Measurements from ENCODE around the gene OBSCN.

Gene OBSCN

DNA sequence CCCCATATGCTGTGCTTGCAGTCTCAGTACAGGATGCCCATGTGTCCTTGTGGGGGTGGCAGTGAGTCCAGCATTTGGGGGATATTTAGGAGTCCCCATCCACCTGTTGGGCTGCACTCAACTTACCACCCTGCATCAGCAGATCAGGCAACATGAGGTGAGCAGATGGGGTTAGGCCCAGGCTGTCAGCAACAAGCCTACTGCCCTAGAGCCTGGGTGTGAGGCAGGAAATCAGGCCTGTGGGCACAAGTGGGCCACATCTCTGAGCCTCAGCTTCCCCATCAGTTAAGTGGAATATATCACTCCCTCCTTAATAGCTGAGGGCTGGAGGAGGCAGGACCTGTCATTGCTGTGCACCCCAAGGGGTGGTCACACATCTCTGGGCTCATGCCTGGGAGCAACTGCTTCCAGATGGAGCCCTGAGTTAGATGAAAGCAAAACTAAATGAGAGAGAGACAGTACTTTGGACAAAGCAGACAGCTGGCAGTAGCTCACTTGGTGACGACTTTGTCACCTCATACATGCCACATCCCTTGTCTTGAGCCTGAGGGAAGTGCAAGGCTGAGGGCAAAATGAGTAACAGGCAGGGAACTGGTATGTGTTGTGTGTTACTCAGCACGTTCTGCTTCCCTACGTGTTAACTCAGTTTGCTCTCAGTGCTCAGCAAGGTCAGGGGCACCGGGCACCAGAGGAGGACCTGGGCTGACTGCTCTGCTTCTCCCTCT lies 150.4 kb downstream of the OBSCN start:
- no peak overlapping the region for H3K27ac ChIP-seq
- TF ChIP-seq, protein P1, sequence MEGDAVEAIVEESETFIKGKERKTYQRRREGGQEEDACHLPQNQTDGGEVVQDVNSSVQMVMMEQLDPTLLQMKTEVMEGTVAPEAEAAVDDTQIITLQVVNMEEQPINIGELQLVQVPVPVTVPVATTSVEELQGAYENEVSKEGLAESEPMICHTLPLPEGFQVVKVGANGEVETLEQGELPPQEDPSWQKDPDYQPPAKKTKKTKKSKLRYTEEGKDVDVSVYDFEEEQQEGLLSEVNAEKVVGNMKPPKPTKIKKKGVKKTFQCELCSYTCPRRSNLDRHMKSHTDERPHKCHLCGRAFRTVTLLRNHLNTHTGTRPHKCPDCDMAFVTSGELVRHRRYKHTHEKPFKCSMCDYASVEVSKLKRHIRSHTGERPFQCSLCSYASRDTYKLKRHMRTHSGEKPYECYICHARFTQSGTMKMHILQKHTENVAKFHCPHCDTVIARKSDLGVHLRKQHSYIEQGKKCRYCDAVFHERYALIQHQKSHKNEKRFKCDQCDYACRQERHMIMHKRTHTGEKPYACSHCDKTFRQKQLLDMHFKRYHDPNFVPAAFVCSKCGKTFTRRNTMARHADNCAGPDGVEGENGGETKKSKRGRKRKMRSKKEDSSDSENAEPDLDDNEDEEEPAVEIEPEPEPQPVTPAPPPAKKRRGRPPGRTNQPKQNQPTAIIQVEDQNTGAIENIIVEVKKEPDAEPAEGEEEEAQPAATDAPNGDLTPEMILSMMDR (conservative IDR thresholded peaks at IDR 0.05): no peak

DNA sequence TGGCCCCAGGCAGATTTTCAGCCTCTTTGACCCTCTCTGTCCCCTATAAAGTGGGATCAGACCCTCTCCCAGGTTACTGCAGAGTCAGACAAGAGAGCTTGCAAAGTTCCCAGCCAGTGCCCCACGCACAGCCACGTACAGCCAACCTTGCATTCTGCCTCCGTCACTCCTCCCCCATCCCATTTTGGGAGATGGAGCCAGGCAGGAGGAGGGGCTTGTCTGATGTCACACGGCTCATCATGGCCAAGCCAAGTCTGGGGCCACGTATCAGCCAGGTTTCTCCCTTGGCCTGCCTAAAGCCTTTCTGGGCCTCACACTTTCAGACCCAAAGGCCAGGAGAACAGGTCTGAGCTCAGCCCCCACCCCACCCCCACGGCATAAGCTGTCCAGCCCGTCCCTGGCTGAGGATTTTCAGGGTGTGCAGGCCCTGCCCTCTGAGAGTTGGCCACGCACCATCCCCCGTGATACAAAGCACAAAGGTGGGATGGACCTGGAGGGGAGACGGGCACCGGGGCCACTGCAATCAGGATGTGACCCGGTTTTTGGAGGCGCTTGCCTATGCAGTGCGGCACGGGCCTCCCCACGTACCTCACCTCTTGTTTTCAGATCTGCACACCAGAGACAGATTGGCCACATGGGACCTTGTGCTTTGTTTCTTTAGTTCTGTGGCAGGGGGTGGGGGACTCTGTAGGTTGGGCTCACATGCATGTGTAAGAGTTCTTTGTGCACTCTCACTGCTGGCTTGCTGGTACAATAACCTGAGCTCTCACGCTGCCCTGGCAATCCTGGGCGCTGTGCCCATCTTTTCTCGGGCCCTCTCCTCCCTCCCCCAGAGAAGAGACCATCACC lies 151.1 kb downstream of the OBSCN start:
- H3K27ac ChIP-seq: no peak overlapping the region

DNA sequence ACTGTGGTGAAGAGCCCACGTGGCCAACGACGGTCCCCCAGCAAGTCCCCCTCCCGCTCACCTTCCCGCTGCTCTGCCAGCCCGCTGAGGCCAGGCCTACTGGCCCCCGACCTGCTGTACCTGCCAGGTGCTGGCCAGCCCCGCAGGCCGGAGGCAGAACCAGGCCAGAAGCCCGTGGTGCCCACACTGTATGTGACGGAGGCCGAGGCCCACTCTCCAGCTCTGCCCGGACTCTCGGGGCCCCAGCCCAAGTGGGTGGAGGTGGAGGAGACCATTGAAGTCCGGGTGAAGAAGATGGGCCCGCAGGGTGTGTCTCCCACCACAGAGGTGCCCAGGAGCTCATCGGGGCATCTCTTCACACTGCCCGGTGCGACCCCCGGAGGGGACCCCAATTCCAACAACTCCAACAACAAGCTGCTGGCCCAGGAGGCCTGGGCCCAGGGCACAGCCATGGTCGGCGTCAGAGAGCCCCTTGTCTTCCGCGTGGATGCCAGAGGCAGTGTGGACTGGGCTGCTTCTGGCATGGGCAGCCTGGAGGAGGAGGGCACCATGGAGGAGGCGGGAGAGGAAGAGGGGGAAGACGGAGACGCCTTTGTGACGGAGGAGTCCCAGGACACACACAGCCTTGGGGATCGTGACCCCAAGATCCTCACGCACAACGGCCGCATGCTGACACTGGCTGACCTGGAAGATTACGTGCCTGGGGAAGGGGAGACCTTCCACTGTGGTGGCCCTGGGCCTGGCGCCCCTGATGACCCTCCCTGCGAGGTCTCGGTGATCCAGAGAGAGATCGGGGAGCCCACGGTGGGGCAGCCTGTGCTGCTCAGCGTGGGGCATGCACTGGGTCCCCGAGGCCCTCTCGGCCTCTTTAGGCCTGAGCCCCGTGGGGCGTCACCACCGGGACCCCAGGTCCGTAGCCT lies 152.0 kb downstream of the OBSCN start:
- TF ChIP-seq, protein P1 (conservative IDR thresholded peaks at IDR 0.05): no peak
- no peak overlapping the region for H3K27ac ChIP-seq

More for the DNA sequence above, 151.1 kb downstream of the OBSCN start:
- TF ChIP-seq, protein P1 (conservative IDR thresholded peaks at IDR 0.05): no peak

DNA sequence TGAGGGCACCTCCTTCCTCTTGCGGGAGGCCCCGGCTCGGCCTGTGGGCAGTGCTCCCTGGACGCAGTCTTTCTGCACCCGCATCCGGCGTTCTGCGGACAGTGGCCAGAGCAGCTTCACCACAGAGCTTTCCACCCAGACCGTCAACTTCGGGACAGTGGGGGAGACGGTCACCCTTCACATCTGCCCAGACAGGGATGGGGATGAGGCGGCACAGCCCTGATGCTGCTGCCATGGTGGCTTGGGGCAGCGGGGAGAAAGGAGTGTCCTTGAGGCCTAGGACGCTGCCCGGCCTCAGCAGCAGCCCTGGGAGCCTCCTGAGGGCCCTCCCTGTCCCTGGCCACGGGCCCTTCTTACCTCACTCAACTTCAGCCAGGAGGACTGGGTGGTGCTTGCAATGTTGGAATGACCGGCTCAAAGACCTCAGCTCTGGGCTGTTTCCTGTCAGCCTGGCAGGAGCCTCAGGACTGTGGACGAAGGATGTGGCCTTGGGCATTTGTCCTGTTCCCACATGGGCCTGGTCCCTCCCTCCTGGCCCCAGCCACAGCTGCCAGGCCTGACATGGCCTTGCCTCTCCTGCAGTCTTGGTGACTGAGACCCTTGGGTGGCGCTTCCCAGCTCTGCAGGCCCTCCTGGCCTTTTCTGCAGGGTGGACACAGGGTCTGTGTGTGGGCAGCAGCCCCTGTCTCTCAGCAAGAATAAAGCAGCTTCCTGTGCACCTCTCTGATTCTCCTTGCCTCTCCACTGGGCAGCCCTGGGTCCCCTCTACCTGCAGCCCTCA lies 152.9 kb downstream of the OBSCN start:
- H3K27ac ChIP-seq: no peak overlapping the region

DNA sequence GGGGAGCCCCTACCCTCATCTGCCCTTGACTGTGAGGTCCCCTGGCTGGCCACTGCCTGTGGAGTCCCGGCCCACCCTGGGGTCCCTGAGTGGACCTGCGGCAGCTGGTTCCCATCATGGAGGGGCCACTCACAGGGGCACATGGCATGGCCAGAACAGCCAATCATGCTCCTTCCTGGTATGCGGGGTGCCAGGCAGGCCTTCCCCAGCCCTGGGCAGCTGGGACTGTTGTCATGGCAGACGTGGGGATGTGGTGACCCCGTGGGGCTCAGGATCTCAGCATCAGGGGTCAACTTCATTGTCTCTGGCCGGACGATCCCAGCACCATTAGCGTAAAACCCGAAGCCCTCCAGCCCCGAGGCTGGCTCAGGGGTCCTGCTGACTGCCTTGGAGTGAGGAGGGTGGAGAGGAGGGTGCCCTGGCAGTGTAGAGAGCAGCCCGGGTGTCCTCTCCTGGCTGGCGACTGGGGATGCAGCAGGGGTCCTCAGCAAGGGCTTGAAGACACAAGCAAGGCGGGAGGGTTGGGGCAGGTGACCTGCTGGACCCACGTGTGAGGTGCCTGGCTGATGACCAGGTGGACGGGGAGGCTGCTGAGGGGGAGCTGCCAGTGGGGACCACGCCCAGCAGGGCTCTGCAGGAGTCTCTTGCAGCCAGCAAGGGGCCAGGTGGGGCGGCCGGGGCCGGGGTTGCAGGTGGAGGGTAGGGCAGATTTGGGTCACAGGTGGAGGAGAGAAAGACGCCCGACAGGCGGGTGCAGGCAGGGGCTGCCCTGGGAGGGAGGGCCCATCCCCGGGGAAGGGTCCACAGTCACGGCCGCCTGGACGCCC lies 153.7 kb downstream of the OBSCN start:
- H3K27ac ChIP-seq: no peak overlapping the region
- TF ChIP-seq, protein P1 (conservative IDR thresholded peaks at IDR 0.05): no peak

More for the DNA sequence above, 152.9 kb downstream of the OBSCN start:
- TF ChIP-seq, protein P1 (conservative IDR thresholded peaks at IDR 0.05): no peak

DNA sequence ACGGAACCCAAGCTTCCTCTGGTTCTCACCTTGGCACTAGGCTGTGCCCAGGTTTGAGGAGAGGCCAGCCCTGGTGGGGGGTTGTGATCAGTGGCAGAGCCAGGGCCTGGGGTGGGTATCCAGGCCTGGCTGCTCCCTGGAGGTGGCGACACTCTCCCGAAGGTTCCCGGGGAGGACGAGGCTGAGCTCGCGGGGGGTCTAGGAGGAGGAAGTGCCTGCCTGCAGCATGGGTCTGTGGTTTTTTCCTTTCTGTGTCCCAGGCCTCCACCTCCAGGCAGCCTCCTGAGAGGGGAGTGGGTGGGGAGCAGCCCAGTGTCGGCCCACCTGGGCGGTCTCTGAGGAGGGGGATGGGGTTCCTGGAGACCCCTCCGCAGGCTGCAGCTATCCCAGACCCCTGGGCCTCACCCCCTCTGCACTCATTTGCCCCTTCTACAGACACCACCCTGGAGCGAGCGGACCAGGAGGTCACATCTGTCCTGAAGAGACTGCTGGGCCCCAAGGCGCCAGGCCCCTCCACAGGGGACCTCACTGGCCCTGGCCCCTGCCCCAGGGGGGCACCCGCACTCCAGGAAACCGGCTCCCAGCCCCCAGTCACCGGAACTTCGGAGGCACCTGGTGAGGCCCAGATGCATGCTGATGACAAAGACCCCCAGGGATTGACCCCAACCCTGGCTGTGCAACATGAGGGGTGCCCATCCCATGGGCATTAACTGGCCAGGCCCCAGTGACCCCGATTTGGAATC lies 154.5 kb downstream of the OBSCN start:
- TF ChIP-seq, protein P1 (conservative IDR thresholded peaks at IDR 0.05): no peak
- H3K27ac ChIP-seq: no peak overlapping the region

Measured in VCaP (cell line).